ENCODE data around the gene GAREM1.
A peak's percentile ranks its signal among the peaks of the same experiment; 100 is the strongest.
"Not testable (repeated sequence)": the region's sequence is repeated elsewhere in the genome, so short reads cannot be mapped to it uniquely, and the experiment has no call there.

Gene GAREM1

GRCh38 chr18:32310774-32311173 is 159.9 kb downstream of the GAREM1 start:
- no peak for DNase-seq
- in situ Hi-C loops (cut with HindIII; ENCODE audit: low pct_ligation_motif_present, low pct_unique_long_range_greater_than_20kb, low sequenced_read_pairs), result no loop called here

- in situ Hi-C loops (cut with HindIII; ENCODE audit: low pct_ligation_motif_present, low pct_unique_long_range_greater_than_20kb, low sequenced_read_pairs), result no loop called here
- DNase-seq, result no peak
Measured at GRCh38 chr18:32310101-32310500, 160.6 kb downstream of the GAREM1 start.

- peak; percentile 71 for DNase-seq
- in situ Hi-C loops (cut with HindIII; ENCODE audit: low pct_ligation_motif_present, low pct_unique_long_range_greater_than_20kb, low sequenced_read_pairs), result no loop called here
Measured at GRCh38 chr18:32308493-32309120, 162.1 kb downstream of the GAREM1 start.

GRCh38 chr18:32303400-32303799 is 167.3 kb downstream of the GAREM1 start:
- in situ Hi-C loops (cut with HindIII; ENCODE audit: low pct_ligation_motif_present, low pct_unique_long_range_greater_than_20kb, low sequenced_read_pairs), result no loop called here
- no peak for DNase-seq

GRCh38 chr18:32302806-32303205 is 167.9 kb downstream of the GAREM1 start:
- in situ Hi-C loops (cut with HindIII; ENCODE audit: low pct_ligation_motif_present, low pct_unique_long_range_greater_than_20kb, low sequenced_read_pairs), result no loop called here
- DNase-seq, result no peak

GRCh38 chr18:32301976-32302743 is 168.5 kb downstream of the GAREM1 start:
- peak; percentile 30 for DNase-seq
- in situ Hi-C loops (cut with HindIII; ENCODE audit: low pct_ligation_motif_present, low pct_unique_long_range_greater_than_20kb, low sequenced_read_pairs), result no loop called here

- no peak for DNase-seq
Measured at GRCh38 chr18:32301361-32301760, 169.3 kb downstream of the GAREM1 start.

GRCh38 chr18:32300914-32301313 is 169.8 kb downstream of the GAREM1 start:
- DNase-seq, result no peak
- in situ Hi-C loops (cut with HindIII; ENCODE audit: low pct_ligation_motif_present, low pct_unique_long_range_greater_than_20kb, low sequenced_read_pairs), result no loop called here

More at GRCh38 chr18:32301361-32301760, 169.3 kb downstream of the GAREM1 start:
- in situ Hi-C loops (cut with HindIII; ENCODE audit: low pct_ligation_motif_present, low pct_unique_long_range_greater_than_20kb, low sequenced_read_pairs), result no loop called here

- in situ Hi-C loops (cut with HindIII; ENCODE audit: low pct_ligation_motif_present, low pct_unique_long_range_greater_than_20kb, low sequenced_read_pairs), result no loop called here
- no peak for DNase-seq
Measured at GRCh38 chr18:32299484-32299883, 171.2 kb downstream of the GAREM1 start.

- in situ Hi-C loops (cut with HindIII; ENCODE audit: low pct_ligation_motif_present, low pct_unique_long_range_greater_than_20kb, low sequenced_read_pairs), result no loop called here
- no peak for DNase-seq
Measured at GRCh38 chr18:32298171-32298667, 172.5 kb downstream of the GAREM1 start.

- DNase-seq, result no peak
- in situ Hi-C loops (cut with HindIII; ENCODE audit: low pct_ligation_motif_present, low pct_unique_long_range_greater_than_20kb, low sequenced_read_pairs), result no loop called here
Measured at GRCh38 chr18:32297579-32298170, 173.0 kb downstream of the GAREM1 start.

- in situ Hi-C loops (cut with HindIII; ENCODE audit: low pct_ligation_motif_present, low pct_unique_long_range_greater_than_20kb, low sequenced_read_pairs), result no loop called here
- no peak for DNase-seq
Measured at GRCh38 chr18:32296851-32297250, 173.8 kb downstream of the GAREM1 start.

GRCh38 chr18:32295604-32296003 is 175.1 kb downstream of the GAREM1 start:
- in situ Hi-C loops (cut with HindIII; ENCODE audit: low pct_ligation_motif_present, low pct_unique_long_range_greater_than_20kb, low sequenced_read_pairs), result no loop called here
- no peak for DNase-seq

GRCh38 chr18:32293107-32293506 is 177.6 kb downstream of the GAREM1 start:
- DNase-seq, result no peak
- in situ Hi-C loops (cut with HindIII; ENCODE audit: low pct_ligation_motif_present, low pct_unique_long_range_greater_than_20kb, low sequenced_read_pairs), result no loop called here

- DNase-seq; in situ Hi-C loops (cut with HindIII; ENCODE audit: low pct_ligation_motif_present, low pct_unique_long_range_greater_than_20kb, low sequenced_read_pairs): not testable (repeated sequence)
Measured at GRCh38 chr18:32291623-32292022, 179.1 kb downstream of the GAREM1 start.

- no peak for DNase-seq
- in situ Hi-C loops (cut with HindIII; ENCODE audit: low pct_ligation_motif_present, low pct_unique_long_range_greater_than_20kb, low sequenced_read_pairs), result no loop called here
Measured at GRCh38 chr18:32290810-32291209, 179.9 kb downstream of the GAREM1 start.

GRCh38 chr18:32289483-32290075 is 181.1 kb downstream of the GAREM1 start:
- peak; percentile 67 for DNase-seq
- in situ Hi-C loops (cut with HindIII; ENCODE audit: low pct_ligation_motif_present, low pct_unique_long_range_greater_than_20kb, low sequenced_read_pairs), result no loop called here

- in situ Hi-C loops (cut with HindIII; ENCODE audit: low pct_ligation_motif_present, low pct_unique_long_range_greater_than_20kb, low sequenced_read_pairs), result no loop called here
- DNase-seq, result no peak
Measured at GRCh38 chr18:32287873-32288272, 182.8 kb downstream of the GAREM1 start.

- no peak for DNase-seq
- in situ Hi-C loops (cut with HindIII; ENCODE audit: low pct_ligation_motif_present, low pct_unique_long_range_greater_than_20kb, low sequenced_read_pairs), result no loop called here
Measured at GRCh38 chr18:32287249-32287648, 183.4 kb downstream of the GAREM1 start.
